HepG2 (cell line): ENCODE results near the gene C1S. TPM values are rescaled to one million over a fixed set of nuclear protein-coding genes. Genes with fewer than 3 reads are reported as not detected.
A peak's percentile ranks its signal among the peaks of the same experiment; 100 is the strongest.

Experiments used
- ATAC-seq: fragments of 200-7000 bp; cut with Tn5 transposase; 3 replicates; pipeline ENCODE4 v1.9.1; 2020; ENCODE audit warnings: mild to moderate bottlenecking, moderate library complexity
- BruUV-seq: library from RNA; stranded (reverse); fragments of 400-500 nt; replicated peaks from 2 replicates; lab custom pipeline; 2021; lab: Mats Ljungman, UMichigan
- CTCF ChIA-PET: fragments of 300-600 bp; formaldehyde crosslinking; extraction: SDS; loops from one replicate; lab custom pipeline; 2021; ENCODE audit warnings: low total read pairs, inconsistent platforms, low intra/inter-chr PET ratio; lab: Yijun Ruan, JAX
- POLR2A ChIA-PET: fragments of 350-600 bp; sonication (Branson Sonifier 250); formaldehyde crosslinking; loops from one replicate; lab custom pipeline; 2020; ENCODE audit warnings: antibody characterized with exemption, inconsistent platforms; lab: Yijun Ruan, JAX
- DNase-seq: peaks from one replicate; pipeline ENCODE4 v3.0.0-alpha.2; 2015; ENCODE audit warnings: low spot score
- FAIRE-seq: peaks from 3 replicates; lab custom pipeline; 2011; peaks lifted over from hg19 to GRCh38; lab: Jason Lieb, UNC
- H2AFZ ChIP-seq: one replicate; pipeline ENCODE4 v1.6.1; 2011; ENCODE audit warnings: low read length, inconsistent platforms
- H3K27ac ChIP-seq: fragments of 300-600 bp; 3 replicates; pipeline ENCODE4 v1.8.0; 2011; ENCODE audit warnings: mixed run types, mild to moderate bottlenecking, mixed read lengths, low read length, inconsistent platforms; ENCODE audit not compliant: insufficient read depth; ENCODE audit errors: extremely low read length
- H3K27me3 ChIP-seq, 2 experiments: fragments of 200-600 bp in 1 of 2; 2 replicates in 1 of 2; 3 replicates in 1 of 2; pipeline versions ENCODE4 v1.6.0 to v1.8.0; 2011; ENCODE audit warnings: low read length in 2 of 2, mild to moderate bottlenecking in 2 of 2, moderate library complexity in 2 of 2, inconsistent platforms in 1 of 2; ENCODE audit not compliant: insufficient read depth in 2 of 2, control insufficient read depth in 1 of 2
- H3K36me3 ChIP-seq, 2 experiments: fragments of 200-600 bp in 1 of 2; replicated peaks in 1 of 2; 2 replicates in 1 of 2; 3 replicates in 1 of 2; pipeline versions ENCODE4 v1.5.1 to v1.8.0; 2011; ENCODE audit warnings: low read length in 2 of 2, inconsistent platforms in 1 of 2; ENCODE audit not compliant: insufficient read depth in 2 of 2, control insufficient read depth in 1 of 2
- H3K4me1 ChIP-seq: 2 replicates; pipeline ENCODE4 v1.5.1; 2012; ENCODE audit warnings: low read length, inconsistent platforms; ENCODE audit not compliant: insufficient read depth
- H3K4me2 ChIP-seq: 2 replicates; pipeline ENCODE4 v1.6.0; 2011; ENCODE audit warnings: low read depth, low read length, inconsistent platforms
- H3K4me3 ChIP-seq, 3 experiments: fragments of 200-600 bp in 1 of 3; sonication (generic), shearing (Covaris generic) in 1 of 3; replicated peaks in 1 of 3; 2 replicates each; pipeline ENCODE4 v1.5.1; 2011 to 2016; ENCODE audit warnings: low read length in 3 of 3, inconsistent platforms in 2 of 3, low read depth in 2 of 3, mild to moderate bottlenecking in 2 of 3, control low read depth in 1 of 3, mixed read lengths in 1 of 3; ENCODE audit not compliant: insufficient read depth in 1 of 3
- H3K79me2 ChIP-seq: one replicate; pipeline ENCODE4 v1.6.1; 2011; ENCODE audit warnings: low read length, inconsistent platforms; ENCODE audit not compliant: insufficient read depth
- H3K9ac ChIP-seq: 2 replicates; pipeline ENCODE4 v1.6.0; 2011; ENCODE audit warnings: mild to moderate bottlenecking, low read depth, low read length, inconsistent platforms; ENCODE audit not compliant: insufficient read depth
- H3K9me3 ChIP-seq: 2 replicates; pipeline ENCODE4 v1.5.1; 2012; ENCODE audit warnings: mild to moderate bottlenecking, low read length
- H4K20me1 ChIP-seq: 2 replicates; pipeline ENCODE4 v1.6.0; 2011; ENCODE audit warnings: inconsistent platforms, mild to moderate bottlenecking, low read length, moderate library complexity; ENCODE audit not compliant: insufficient read depth
- BHLHE40 ChIP-seq: IDR thresholded peaks from 2 replicates; pipeline ENCODE4 v1.6.1; 2011; ENCODE audit warnings: low read length, improper control_type of control experiment
- EZH2 ChIP-seq: conservative IDR thresholded peaks from 2 replicates; pipeline ENCODE4 v1.6.1; 2012; ENCODE audit warnings: mild to moderate bottlenecking, low read depth, low read length, moderate library complexity
- HOXA5 ChIP-seq: sonication (generic); formaldehyde crosslinking; IDR thresholded peaks from 2 replicates; pipeline ENCODE4 v1.4.0; 2020; ENCODE audit warnings: missing genetic modification reagents
- IRF2 ChIP-seq: IDR thresholded peaks from 2 replicates; pipeline ENCODE4 v1.6.1; 2018; ENCODE audit warnings: missing genetic modification reagents, missing compliant biosample characterization
- KDM5B ChIP-seq: sonication (generic); formaldehyde crosslinking; IDR thresholded peaks from 2 replicates; pipeline ENCODE4 v1.4.0; 2020; ENCODE audit warnings: missing genetic modification reagents, mild to moderate bottlenecking, borderline replicate concordance
- MAFG ChIP-seq: sonication (generic); formaldehyde crosslinking; IDR thresholded peaks from 2 replicates; pipeline ENCODE4 v1.5.1; 2020; ENCODE audit warnings: mild to moderate bottlenecking, missing genetic modification reagents
- MTF1 ChIP-seq: sonication (generic); formaldehyde crosslinking; IDR thresholded peaks from 2 replicates; pipeline ENCODE4 v1.5.0; 2020; ENCODE audit warnings: missing genetic modification reagents
- NFKBIZ ChIP-seq: IDR thresholded peaks from 2 replicates; pipeline ENCODE4 v1.6.1; 2018; ENCODE audit warnings: missing genetic modification reagents, missing compliant biosample characterization
- PHF20 ChIP-seq: sonication (generic); formaldehyde crosslinking; IDR thresholded peaks from 2 replicates; pipeline ENCODE4 v1.5.0; 2020; ENCODE audit warnings: mild to moderate bottlenecking, missing genetic modification reagents
- SATB2 ChIP-seq: sonication (generic); formaldehyde crosslinking; IDR thresholded peaks from 2 replicates; pipeline ENCODE4 v1.5.0; 2020; ENCODE audit warnings: missing genetic modification reagents
- SMAD1 ChIP-seq: sonication (generic); formaldehyde crosslinking; IDR thresholded peaks from 2 replicates; pipeline ENCODE4 v1.4.0; 2020; ENCODE audit warnings: missing genetic modification reagents, low read depth, mild to moderate bottlenecking, borderline replicate concordance
- TOPORS ChIP-seq: sonication (generic); formaldehyde crosslinking; IDR thresholded peaks from 2 replicates; pipeline ENCODE4 v1.8.0; 2023; ENCODE audit warnings: mild to moderate bottlenecking, missing genetic modification reagents
- ZMYM2 ChIP-seq: sonication (generic); formaldehyde crosslinking; IDR thresholded peaks from 2 replicates; pipeline ENCODE4 v1.8.0; 2022; ENCODE audit warnings: mild to moderate bottlenecking, missing genetic modification reagents
- ZNF747 ChIP-seq: sonication (generic); formaldehyde crosslinking; IDR thresholded peaks from 2 replicates; pipeline ENCODE4 v1.8.1; 2023; ENCODE audit warnings: missing genetic modification reagents, mild to moderate bottlenecking, borderline replicate concordance
- ZNF772 ChIP-seq: sonication (generic); formaldehyde crosslinking; IDR thresholded peaks from 2 replicates; pipeline ENCODE4 v1.5.0; 2020; ENCODE audit warnings: mild to moderate bottlenecking, missing genetic modification reagents
- ZNF777 ChIP-seq: sonication (generic); formaldehyde crosslinking; IDR thresholded peaks from 2 replicates; pipeline ENCODE4 v1.4.0; 2020; ENCODE audit warnings: missing genetic modification reagents
- ZNF841 ChIP-seq: sonication (generic); formaldehyde crosslinking; IDR thresholded peaks from 2 replicates; pipeline ENCODE4 v1.8.1; 2023; ENCODE audit warnings: missing genetic modification reagents, borderline replicate concordance
- WGBS: methylation state at CpG from one replicate; pipeline ENCODE4 v1.1.6; 2017; ENCODE audit warnings: low lambda C conversion rate; 5-methylcytosine and 5-hydroxymethylcytosine counted together
- in situ Hi-C: cut with HindIII; loops from 2 replicates; pipeline ENCODE4 v1.10.0; 2017; ENCODE audit warnings: low pct_unique_long_range_greater_than_20kb; ENCODE audit not compliant: extremely low pct_ligation_motif_present
- intact Hi-C: fragments of 100-400 bp; cut with micrococcal nuclease; formaldehyde crosslinking; loops from one replicate; pipeline ENCODE4 v1.10.0; 2022; ENCODE audit not compliant: unreplicated experiment
- polyA plus RNA-seq, 8 experiments: library from polyadenylated mRNA; depleted of rRNA in 3 of 8; stranded (reverse) in 7 of 8; unstranded in 1 of 8; fragments of >200 nt; fragmentation: Illumina TruSeq in 4 of 8; extraction: Trizol in 4 of 8; gene quantifications; 2 replicates each; pipeline versions ENCODE4 v1.2.1 to v1.2.3, GENCODE V29; 2011 to 2016; ENCODE audit warnings: low read depth in 4 of 8, missing spikeins in 1 of 8, mixed read lengths in 1 of 8; ENCODE audit not compliant: insufficient read depth in 1 of 8
- total RNA-seq, 5 experiments: library from RNA; depleted of rRNA; stranded (reverse); fragments of >200 nt; fragmentation: Illumina TruSeq; extraction: Trizol; gene quantifications; 2 replicates each; pipeline ENCODE4 v1.2.3, GENCODE V29; 2016; ENCODE audit warnings: low read depth in 1 of 5

Gene C1S
- total and polyA plus RNA-seq, 2 of the 13 experiments (the other 11 are each of a cell fraction or from before 2014, with no cell fraction given) = 14.5 to 18.2 TPM

GRCh38 chr12:7079826-7080125, 19.3 kb downstream of the C1S start:
- H3K9ac ChIP-seq = no peak overlapping the region
- H3K9me3 ChIP-seq = peaks cover 8% of the 10 kb centered on the region; the same call in 1 of the 2 replicates
- H4K20me1 ChIP-seq = no peaks in the 10 kb centered on the region
- peaks cover 25% of the 10 kb centered on the region for H3K4me1 ChIP-seq
- no peaks in the 10 kb centered on the region for H3K36me3 ChIP-seq
- ChIA-PET CTCF (no interaction called here), POLR2A (interaction anchor here (0.7 to 0.8 kb wide), 2 partner anchors 11 to 136 kb away, joined by 3 read pairs; partner anchors contain the start of genes C12orf57 and RNU7-1)
- no peak overlapping the region for H2AFZ ChIP-seq
- H3K27me3 ChIP-seq = no peaks in the 10 kb centered on the region
- BruUV-seq = no TSS peak
- peak overlapping the region; percentile 38 for H3K27ac ChIP-seq
- ATAC-seq (no peak), DNase-seq (no peak), FAIRE-seq (no peak)
- TF ChIP-seq ZMYM2 (CRISPR knock-in tag) (peak; percentile 0; the same call in 1 of the 2 replicates), ZNF777 (CRISPR knock-in tag) (no peak), ZNF841 (no peak)
- no peak overlapping the region for H3K4me3 ChIP-seq
- intact Hi-C loops (loop anchor here (2.0 kb wide), 1 partner anchor 19 kb away; the partner anchor contains the start of gene C1S), in situ Hi-C loops (no loop called here)
- peak overlapping the region; percentile 33; the same call in 1 of the 2 replicates for H3K4me2 ChIP-seq
- no peaks in the 10 kb centered on the region for H3K79me2 ChIP-seq

DNA sequence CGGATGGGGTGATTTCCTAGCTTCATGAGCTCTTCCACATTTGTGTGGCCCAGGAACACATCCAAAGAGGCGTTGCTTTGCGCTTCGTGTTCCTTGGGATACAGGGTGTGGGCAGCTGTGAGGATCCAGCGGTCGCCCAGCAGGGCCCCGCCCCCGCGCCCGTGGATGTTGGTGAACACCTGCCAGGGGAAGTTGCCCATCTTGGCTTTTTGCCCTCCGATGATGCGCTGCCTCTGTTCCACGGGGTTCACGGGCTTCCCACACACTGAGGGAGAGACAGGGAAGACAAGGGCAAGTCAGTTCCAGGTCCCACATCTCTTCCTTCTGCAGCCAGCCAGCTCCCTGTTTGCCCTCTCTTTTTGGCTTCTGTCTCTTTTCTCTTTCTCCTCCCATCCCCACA, 20.5 kb downstream of the C1S start:
- Histone ChIP-seq H2AFZ (no peak overlapping the region), H3K9me3 (peaks cover 12% of the 10 kb centered on the region; the same call in 1 of the 2 replicates), H3K4me2 (no peak overlapping the region), H3K27ac (no peak overlapping the region), H3K9ac (no peak overlapping the region), H3K79me2 (no peaks in the 10 kb centered on the region), H3K4me3 (no peak overlapping the region), H3K4me1 (peaks cover 25% of the 10 kb centered on the region), H3K36me3 (no peaks in the 10 kb centered on the region), H3K27me3 (no peaks in the 10 kb centered on the region), H4K20me1 (no peaks in the 10 kb centered on the region)
- ChIA-PET CTCF (no interaction called here), POLR2A (no interaction called here)
- WGBS = 91% methylated on average over 6 of the region's 14 CpGs
- FAIRE-seq = no peak
- in situ Hi-C loops = no loop called here
- no peak for ATAC-seq
- no peak for TF ChIP-seq ZNF772 (CRISPR knock-in tag)
- no peak for TF ChIP-seq HOXA5 (CRISPR knock-in tag)
- TF ChIP-seq KDM5B (CRISPR knock-in tag) = no peak
- TF ChIP-seq MTF1 (CRISPR knock-in tag) = no peak
- TF ChIP-seq SMAD1 (CRISPR knock-in tag) = no peak
- no peak for TF ChIP-seq MAFG (CRISPR knock-in tag)
- TF ChIP-seq TOPORS = no peak
- TF ChIP-seq BHLHE40 = no peak
- TF ChIP-seq SATB2 (CRISPR knock-in tag) = no peak
- no peak for TF ChIP-seq NFKBIZ (CRISPR knock-in tag)
- no peak for TF ChIP-seq ZNF747
- no peak for TF ChIP-seq PHF20 (CRISPR knock-in tag)
- no peak for TF ChIP-seq EZH2
- no peak for TF ChIP-seq IRF2 (CRISPR knock-in tag)
- no TSS peak for BruUV-seq
- DNase-seq = no peak
- intact Hi-C loops = no loop called here
